Spinal cord (tissue), 10 donors: ENCODE data around the gene BAHCC1. TPM values are rescaled to one million over a fixed set of nuclear protein-coding genes. Genes with fewer than 3 reads are reported as not detected.

Source experiments
- DNase-seq, 6 donors: peaks; one replicate each; pipeline versions ENCODE4 v3.0.0 to v3.0.0-alpha.2; 2013 to 2015; ENCODE audit warnings: low spot score in 6 of 6, low read depth in 4 of 6
- H3K27ac ChIP-seq: one replicate; pipeline ENCODE4 v1.5.1; 2013; ENCODE audit warnings: low read depth, low read length, control low read depth
- H3K27me3 ChIP-seq: one replicate; pipeline ENCODE4 v1.6.1; 2013; ENCODE audit warnings: low read length; ENCODE audit not compliant: control insufficient read depth, insufficient read depth
- H3K36me3 ChIP-seq: one replicate; pipeline ENCODE4 v1.6.1; 2013; ENCODE audit warnings: low read length; ENCODE audit not compliant: control insufficient read depth, insufficient read depth
- H3K4me1 ChIP-seq: one replicate; pipeline ENCODE4 v1.6.1; 2013; ENCODE audit warnings: low read length; ENCODE audit not compliant: control insufficient read depth, insufficient read depth
- H3K4me3 ChIP-seq: one replicate; pipeline ENCODE4 v1.5.1; 2013; ENCODE audit warnings: low read depth, low read length, control low read depth
- H3K9me3 ChIP-seq: one replicate; pipeline ENCODE4 v1.6.1; 2013; ENCODE audit warnings: low read length; ENCODE audit not compliant: control insufficient read depth, insufficient read depth
- WGBS: methylation state at CpG from one replicate; pipeline ENCODE4 v1.1.5; 2013; ENCODE audit warnings: missing lambda C conversion rate; ENCODE audit not compliant: insufficient coverage; 5-methylcytosine and 5-hydroxymethylcytosine counted together
- polyA plus RNA-seq, 2 donors: library from polyadenylated mRNA; unstranded; fragments of 120-200 nt; gene quantifications; one replicate each; pipeline ENCODE4 v1.2.1, GENCODE V29; 2013; ENCODE audit not compliant: insufficient read length in 2 of 2
- total RNA-seq, 2 donors: library from RNA; depleted of rRNA in 1 of 2; stranded (reverse); fragments of 120-200 nt in 1 of 2; fragments of >200 nt in 1 of 2; gene quantifications; one replicate each; pipeline versions ENCODE4 v1.2.3 to v1.2.4, GENCODE V29; 2013 to 2014
- donor health status: healthy.

Gene BAHCC1
- total and polyA plus RNA-seq, 4 donors: 9.3 to 33.4 (median 20.5) TPM

- WGBS: 25% methylated on average over 4 of the region's 17 CpGs
- H3K27ac ChIP-seq: peak overlapping the region; percentile 95
- H3K4me1 ChIP-seq: peaks cover 73% of the 10 kb centered on the region
- no peaks in the 10 kb centered on the region for H3K9me3 ChIP-seq
- H3K27me3 ChIP-seq: no peaks in the 10 kb centered on the region
- H3K4me3 ChIP-seq: no peak overlapping the region
- peaks cover 33% of the 10 kb centered on the region for H3K36me3 ChIP-seq
- DNase-seq: no peak
Observed at GRCh38 chr17:81390029-81390872, 5.0 kb upstream of the BAHCC1 start.

- H3K9me3 ChIP-seq: no peaks in the 10 kb centered on the region
- no peak overlapping the region for H3K4me3 ChIP-seq
- peak in 1 of 6 donors; percentile 77 for DNase-seq
- H3K36me3 ChIP-seq: peaks cover 33% of the 10 kb centered on the region
- H3K4me1 ChIP-seq: peaks cover 67% of the 10 kb centered on the region
- peak overlapping the region; percentile 95 for H3K27ac ChIP-seq
- no peaks in the 10 kb centered on the region for H3K27me3 ChIP-seq
- WGBS: 40% methylated on average over 1 of the region's 13 CpGs
Observed at GRCh38 chr17:81390873-81391255, 4.4 kb upstream of the BAHCC1 start.

- Histone ChIP-seq H3K4me1 (peaks cover 62% of the 10 kb centered on the region), H3K27ac (peak overlapping the region; percentile 95), H3K4me3 (peak overlapping the region; percentile 45), H3K27me3 (no peaks in the 10 kb centered on the region), H3K9me3 (no peaks in the 10 kb centered on the region), H3K36me3 (peaks cover 33% of the 10 kb centered on the region)
- DNase-seq: peak in 2 of 6 donors; percentile 44 to 74
- WGBS: 47% methylated on average over 10 of the region's 10 CpGs
Observed at GRCh38 chr17:81391293-81391935, 3.8 kb upstream of the BAHCC1 start.

GRCh38 chr17:81391936-81392908 is 3.0 kb upstream of the BAHCC1 start:
- Histone ChIP-seq H3K4me1 (peaks cover 61% of the 10 kb centered on the region), H3K27me3 (no peaks in the 10 kb centered on the region), H3K27ac (peak overlapping the region; percentile 95), H3K9me3 (no peaks in the 10 kb centered on the region), H3K4me3 (peak overlapping the region; percentile 45), H3K36me3 (peaks cover 33% of the 10 kb centered on the region)
- WGBS: 2% methylated on average over 28 of the region's 34 CpGs
- DNase-seq: peak in 2 of 6 donors; percentile 73 to 83

- peak overlapping the region; percentile 45 for H3K4me3 ChIP-seq
- no peaks in the 10 kb centered on the region for H3K9me3 ChIP-seq
- no peaks in the 10 kb centered on the region for H3K27me3 ChIP-seq
- peaks cover 55% of the 10 kb centered on the region for H3K4me1 ChIP-seq
- peak overlapping the region; percentile 95 for H3K27ac ChIP-seq
- under 1% methylated on average over 93 of the region's 93 CpGs for WGBS
- DNase-seq: peak in 2 of 6 donors; percentile 54 to 75
- H3K36me3 ChIP-seq: peaks cover 35% of the 10 kb centered on the region
Observed at GRCh38 chr17:81392909-81393654, 2.2 kb upstream of the BAHCC1 start.

GRCh38 chr17:81393684-81394376 is 1.4 kb upstream of the BAHCC1 start:
- H3K36me3 ChIP-seq: peaks cover 34% of the 10 kb centered on the region
- H3K9me3 ChIP-seq: no peaks in the 10 kb centered on the region
- peak overlapping the region; percentile 45 for H3K4me3 ChIP-seq
- peak; percentile 100 for DNase-seq
- 0% methylated on average over 59 of the region's 63 CpGs for WGBS
- H3K27me3 ChIP-seq: no peaks in the 10 kb centered on the region
- H3K4me1 ChIP-seq: peaks cover 52% of the 10 kb centered on the region
- peak overlapping the region; percentile 55 for H3K27ac ChIP-seq

GRCh38 chr17:81394377-81394920 is 808 bp upstream of the BAHCC1 start:
- H3K27ac ChIP-seq: peak overlapping the region; percentile 82

DNA sequence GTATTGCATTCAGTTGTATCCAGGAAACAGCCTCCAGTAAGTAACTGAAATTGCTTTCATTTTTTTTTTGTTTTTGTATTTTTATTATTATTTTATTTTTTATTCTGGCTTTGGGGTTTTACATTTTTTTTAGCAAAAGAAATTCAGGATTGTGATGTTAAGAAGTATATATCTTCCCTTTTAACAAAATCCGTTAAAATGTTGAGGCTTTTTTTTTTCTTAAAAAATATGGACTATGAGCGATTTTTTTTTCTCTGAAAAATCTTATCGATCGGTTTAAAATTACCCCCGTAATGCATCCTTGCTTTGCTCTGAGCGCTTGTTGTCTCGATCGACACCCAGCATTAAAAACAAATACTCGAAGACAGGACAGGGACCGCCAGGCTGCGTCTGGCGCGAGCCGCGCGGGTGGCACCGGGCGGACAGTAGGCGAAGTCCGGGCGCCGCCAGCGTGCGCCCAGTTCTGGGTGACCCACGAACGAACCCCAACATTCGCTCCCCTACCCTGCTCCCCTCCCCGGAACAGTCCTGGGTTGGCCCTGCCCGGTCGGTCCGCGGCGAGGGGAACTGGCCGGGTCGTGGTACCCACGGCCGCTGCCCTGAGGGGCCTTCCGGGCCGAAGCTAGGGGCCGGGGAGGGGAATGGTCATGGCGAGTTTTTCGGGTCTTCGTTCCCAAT is 482 bp downstream of the BAHCC1 start:
- Histone ChIP-seq H3K27ac (peak overlapping the region; percentile 82), H3K4me3 (peak overlapping the region; percentile 75), H3K4me1 (peaks cover 42% of the 10 kb centered on the region), H3K36me3 (peaks cover 23% of the 10 kb centered on the region), H3K27me3 (no peaks in the 10 kb centered on the region), H3K9me3 (no peaks in the 10 kb centered on the region)
- peak in 2 of 6 donors; percentile 56 for DNase-seq
- WGBS: 0% methylated on average over 40 of the region's 43 CpGs

More at GRCh38 chr17:81394377-81394920, 808 bp upstream of the BAHCC1 start:
- H3K36me3 ChIP-seq: peaks cover 29% of the 10 kb centered on the region
- 3% methylated on average over 11 of the region's 16 CpGs for WGBS
- no peak for DNase-seq
- no peaks in the 10 kb centered on the region for H3K27me3 ChIP-seq
- H3K9me3 ChIP-seq: no peaks in the 10 kb centered on the region
- H3K4me1 ChIP-seq: peaks cover 48% of the 10 kb centered on the region
- H3K4me3 ChIP-seq: peak overlapping the region; percentile 75
